HepG2 (cell line): Measurements from ENCODE around the gene SLC9A9. TPM values are rescaled to one million over a fixed set of nuclear protein-coding genes. Genes with fewer than 3 reads are reported as not detected.
"Not testable (repeated sequence)": the region's sequence is repeated elsewhere in the genome, so short reads cannot be mapped to it uniquely, and the experiment has no call there.

Source experiments
- ATAC-seq: fragments of 200-7000 bp; cut with Tn5 transposase; 3 replicates; pipeline ENCODE4 v1.9.1; 2020; ENCODE audit warnings: mild to moderate bottlenecking, moderate library complexity
- BruUV-seq: library from RNA; stranded (reverse); fragments of 400-500 nt; replicated peaks from 2 replicates; lab custom pipeline; 2021; lab: Mats Ljungman, UMichigan
- CTCF ChIA-PET: fragments of 300-600 bp; formaldehyde crosslinking; extraction: SDS; loops from one replicate; lab custom pipeline; 2021; ENCODE audit warnings: low total read pairs, inconsistent platforms, low intra/inter-chr PET ratio; lab: Yijun Ruan, JAX
- POLR2A ChIA-PET: fragments of 350-600 bp; sonication (Branson Sonifier 250); formaldehyde crosslinking; loops from one replicate; lab custom pipeline; 2020; ENCODE audit warnings: antibody characterized with exemption, inconsistent platforms; lab: Yijun Ruan, JAX
- DNase-seq: peaks from one replicate; pipeline ENCODE4 v3.0.0-alpha.2; 2015; ENCODE audit warnings: low spot score
- FAIRE-seq: peaks from 3 replicates; lab custom pipeline; 2011; peaks lifted over from hg19 to GRCh38; lab: Jason Lieb, UNC
- H2AFZ ChIP-seq: one replicate; pipeline ENCODE4 v1.6.1; 2011; ENCODE audit warnings: low read length, inconsistent platforms
- H3K27ac ChIP-seq: fragments of 300-600 bp; 3 replicates; pipeline ENCODE4 v1.8.0; 2011; ENCODE audit warnings: mixed run types, mild to moderate bottlenecking, mixed read lengths, low read length, inconsistent platforms; ENCODE audit not compliant: insufficient read depth; ENCODE audit errors: extremely low read length
- H3K27me3 ChIP-seq, 2 experiments: fragments of 200-600 bp in 1 of 2; 2 replicates in 1 of 2; 3 replicates in 1 of 2; pipeline versions ENCODE4 v1.6.0 to v1.8.0; 2011; ENCODE audit warnings: low read length in 2 of 2, mild to moderate bottlenecking in 2 of 2, moderate library complexity in 2 of 2, inconsistent platforms in 1 of 2; ENCODE audit not compliant: insufficient read depth in 2 of 2, control insufficient read depth in 1 of 2
- H3K36me3 ChIP-seq, 2 experiments: fragments of 200-600 bp in 1 of 2; replicated peaks in 1 of 2; 2 replicates in 1 of 2; 3 replicates in 1 of 2; pipeline versions ENCODE4 v1.5.1 to v1.8.0; 2011; ENCODE audit warnings: low read length in 2 of 2, inconsistent platforms in 1 of 2; ENCODE audit not compliant: insufficient read depth in 2 of 2, control insufficient read depth in 1 of 2
- H3K4me1 ChIP-seq: 2 replicates; pipeline ENCODE4 v1.5.1; 2012; ENCODE audit warnings: low read length, inconsistent platforms; ENCODE audit not compliant: insufficient read depth
- H3K4me2 ChIP-seq: 2 replicates; pipeline ENCODE4 v1.6.0; 2011; ENCODE audit warnings: low read depth, low read length, inconsistent platforms
- H3K4me3 ChIP-seq, 3 experiments: fragments of 200-600 bp in 1 of 3; sonication (generic), shearing (Covaris generic) in 1 of 3; replicated peaks in 1 of 3; 2 replicates each; pipeline ENCODE4 v1.5.1; 2011 to 2016; ENCODE audit warnings: low read length in 3 of 3, inconsistent platforms in 2 of 3, low read depth in 2 of 3, mild to moderate bottlenecking in 2 of 3, control low read depth in 1 of 3, mixed read lengths in 1 of 3; ENCODE audit not compliant: insufficient read depth in 1 of 3
- H3K79me2 ChIP-seq: one replicate; pipeline ENCODE4 v1.6.1; 2011; ENCODE audit warnings: low read length, inconsistent platforms; ENCODE audit not compliant: insufficient read depth
- H3K9ac ChIP-seq: 2 replicates; pipeline ENCODE4 v1.6.0; 2011; ENCODE audit warnings: mild to moderate bottlenecking, low read depth, low read length, inconsistent platforms; ENCODE audit not compliant: insufficient read depth
- H3K9me3 ChIP-seq: 2 replicates; pipeline ENCODE4 v1.5.1; 2012; ENCODE audit warnings: mild to moderate bottlenecking, low read length
- H4K20me1 ChIP-seq: 2 replicates; pipeline ENCODE4 v1.6.0; 2011; ENCODE audit warnings: inconsistent platforms, mild to moderate bottlenecking, low read length, moderate library complexity; ENCODE audit not compliant: insufficient read depth
- RAD51 ChIP-seq: fragments of 450-650 bp; IDR thresholded peaks from 2 replicates; pipeline ENCODE4 v1.6.1; 2016; ENCODE audit warnings: borderline replicate concordance
- USF2 ChIP-seq, 2 experiments: sonication (generic) in 1 of 2; formaldehyde crosslinking in 1 of 2; IDR thresholded peaks; 2 replicates each; pipeline versions ENCODE4 v1.5.1 to v1.6.1; 2011 to 2020; ENCODE audit warnings: borderline replicate concordance in 1 of 2, low read depth in 1 of 2, low read length in 1 of 2, mild to moderate bottlenecking in 1 of 2, missing genetic modification reagents in 1 of 2, moderate library complexity in 1 of 2
- ZNF333 ChIP-seq: sonication (generic); formaldehyde crosslinking; IDR thresholded peaks from 2 replicates; pipeline ENCODE4 v1.4.0; 2020; ENCODE audit warnings: mild to moderate bottlenecking, missing genetic modification reagents, borderline replicate concordance
- ZNF747 ChIP-seq: sonication (generic); formaldehyde crosslinking; IDR thresholded peaks from 2 replicates; pipeline ENCODE4 v1.8.1; 2023; ENCODE audit warnings: missing genetic modification reagents, mild to moderate bottlenecking, borderline replicate concordance
- ZNF781 ChIP-seq: sonication (generic); formaldehyde crosslinking; IDR thresholded peaks from 2 replicates; pipeline ENCODE4 v1.5.1; 2020; ENCODE audit warnings: borderline replicate concordance, mild to moderate bottlenecking, missing genetic modification reagents; ENCODE audit errors: not compliant biosample characterization
- WGBS: methylation state at CpG from one replicate; pipeline ENCODE4 v1.1.6; 2017; ENCODE audit warnings: low lambda C conversion rate; 5-methylcytosine and 5-hydroxymethylcytosine counted together
- in situ Hi-C: cut with HindIII; loops from 2 replicates; pipeline ENCODE4 v1.10.0; 2017; ENCODE audit warnings: low pct_unique_long_range_greater_than_20kb; ENCODE audit not compliant: extremely low pct_ligation_motif_present
- intact Hi-C: fragments of 100-400 bp; cut with micrococcal nuclease; formaldehyde crosslinking; loops from one replicate; pipeline ENCODE4 v1.10.0; 2022; ENCODE audit not compliant: unreplicated experiment
- polyA plus RNA-seq, 8 experiments: library from polyadenylated mRNA; depleted of rRNA in 3 of 8; stranded (reverse) in 7 of 8; unstranded in 1 of 8; fragments of >200 nt; fragmentation: Illumina TruSeq in 4 of 8; extraction: Trizol in 4 of 8; gene quantifications; 2 replicates each; pipeline versions ENCODE4 v1.2.1 to v1.2.3, GENCODE V29; 2011 to 2016; ENCODE audit warnings: low read depth in 4 of 8, missing spikeins in 1 of 8, mixed read lengths in 1 of 8; ENCODE audit not compliant: insufficient read depth in 1 of 8
- total RNA-seq, 5 experiments: library from RNA; depleted of rRNA; stranded (reverse); fragments of >200 nt; fragmentation: Illumina TruSeq; extraction: Trizol; gene quantifications; 2 replicates each; pipeline ENCODE4 v1.2.3, GENCODE V29; 2016; ENCODE audit warnings: low read depth in 1 of 5
- TF ChIP-seq, protein P1 (sequence below): sonication (generic); formaldehyde crosslinking; IDR thresholded peaks from 2 replicates; pipeline ENCODE4 v1.4.0; 2020; ENCODE audit warnings: low read depth, mild to moderate bottlenecking, missing genetic modification reagents

The SLC9A9 gene
- total and polyA plus RNA-seq, 2 of the 13 experiments (the other 11 are each of a cell fraction or from before 2014, with no cell fraction given) = not detected

DNA sequence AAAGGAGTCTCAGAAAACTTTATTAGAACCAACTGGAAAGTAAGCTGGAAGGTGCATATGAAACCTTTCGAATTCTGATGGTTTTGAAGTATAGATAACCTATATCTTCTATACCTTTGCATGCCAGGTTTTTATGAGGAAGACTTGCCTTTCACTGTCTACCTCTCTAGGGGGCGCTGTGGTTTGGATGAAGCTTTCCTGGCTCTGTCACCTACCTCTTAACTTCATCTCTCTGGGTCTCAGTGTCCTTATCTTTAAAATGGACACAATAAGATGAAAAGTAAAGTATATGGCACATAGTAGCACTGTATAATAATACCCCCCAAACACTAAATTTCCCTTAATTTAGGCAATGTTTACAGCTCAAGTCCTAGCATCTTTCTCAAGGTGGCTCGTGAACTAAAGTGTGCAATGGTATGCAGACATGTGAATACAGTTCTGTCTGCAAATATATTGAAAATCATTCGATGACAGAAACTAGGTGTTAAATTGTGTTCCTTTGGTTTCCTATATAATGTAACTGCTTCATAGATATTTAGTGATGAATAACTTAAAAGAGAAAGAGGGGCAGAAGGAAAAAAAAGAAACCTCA lies 414.4 kb downstream of the SLC9A9 start (continued):
- TF ChIP-seq ZNF333 (CRISPR knock-in tag) = no peak
- no peak for TF ChIP-seq ZNF747 (CRISPR knock-in tag)
- TF ChIP-seq, protein P1, sequence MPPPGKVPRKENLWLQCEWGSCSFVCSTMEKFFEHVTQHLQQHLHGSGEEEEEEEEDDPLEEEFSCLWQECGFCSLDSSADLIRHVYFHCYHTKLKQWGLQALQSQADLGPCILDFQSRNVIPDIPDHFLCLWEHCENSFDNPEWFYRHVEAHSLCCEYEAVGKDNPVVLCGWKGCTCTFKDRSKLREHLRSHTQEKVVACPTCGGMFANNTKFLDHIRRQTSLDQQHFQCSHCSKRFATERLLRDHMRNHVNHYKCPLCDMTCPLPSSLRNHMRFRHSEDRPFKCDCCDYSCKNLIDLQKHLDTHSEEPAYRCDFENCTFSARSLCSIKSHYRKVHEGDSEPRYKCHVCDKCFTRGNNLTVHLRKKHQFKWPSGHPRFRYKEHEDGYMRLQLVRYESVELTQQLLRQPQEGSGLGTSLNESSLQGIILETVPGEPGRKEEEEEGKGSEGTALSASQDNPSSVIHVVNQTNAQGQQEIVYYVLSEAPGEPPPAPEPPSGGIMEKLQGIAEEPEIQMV (CRISPR knock-in tag) = no peak

DNA sequence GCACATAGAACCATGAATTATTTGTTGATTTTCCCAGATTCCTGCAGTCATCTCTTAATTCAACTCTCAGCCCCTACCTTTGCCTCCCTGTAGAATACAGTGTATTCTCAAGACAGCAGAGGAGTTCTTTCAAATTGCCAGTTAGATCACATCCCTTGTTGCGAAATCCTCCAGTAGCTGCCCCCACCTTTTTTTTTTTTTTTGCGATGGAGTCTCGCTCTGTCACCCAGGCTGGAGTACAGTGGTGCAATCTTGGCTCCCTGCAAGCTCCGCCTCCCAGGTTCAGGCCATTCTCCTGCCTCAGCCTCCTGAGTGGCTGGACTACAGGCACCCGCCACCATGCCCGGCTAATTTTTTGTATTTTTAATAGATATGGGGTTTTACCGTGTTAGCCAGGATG lies 417.0 kb downstream of the SLC9A9 start:
- H3K27me3 ChIP-seq, ATAC-seq, POLR2A ChIA-PET, H3K27ac ChIP-seq, H4K20me1 ChIP-seq, H3K4me3 ChIP-seq, H3K36me3 ChIP-seq, H3K9ac ChIP-seq, H3K4me2 ChIP-seq, in situ Hi-C loops, BruUV-seq, intact Hi-C loops, H3K79me2 ChIP-seq, FAIRE-seq, CTCF ChIA-PET, DNase-seq, H2AFZ ChIP-seq, H3K9me3 ChIP-seq, H3K4me1 ChIP-seq: not testable (repeated sequence)
- 50% methylated on average over 7 of the region's 7 CpGs for WGBS

- Histone ChIP-seq H3K9me3 (no peaks in the 10 kb centered on the region), H3K9ac (no peak overlapping the region), H2AFZ (no peak overlapping the region), H3K4me2 (no peak overlapping the region), H3K79me2 (no peaks in the 10 kb centered on the region), H3K36me3 (no peaks in the 10 kb centered on the region), H3K27me3 (no peaks in the 10 kb centered on the region), H4K20me1 (no peaks in the 10 kb centered on the region), H3K4me3 (no peak overlapping the region), H3K27ac (no peak overlapping the region), H3K4me1 (no peaks in the 10 kb centered on the region)
- in situ Hi-C loops (no loop called here), intact Hi-C loops (no loop called here)
- ChIA-PET CTCF (no interaction called here), POLR2A (no interaction called here)
- no TSS peak for BruUV-seq
- no peak for ATAC-seq
- no peak for FAIRE-seq
- no CpG with 5 or more reads among the region's 1 CpG for WGBS
- TF ChIP-seq ZNF781 (CRISPR knock-in tag) = no peak
- peak; percentile 87 for TF ChIP-seq RAD51
- peak; percentile 62 for TF ChIP-seq USF2 (IDR thresholded peaks at IDR 0.05; ENCODE audit: low read depth, low read length)
- TF ChIP-seq USF2 (CRISPR knock-in tag; IDR thresholded peaks at IDR 0.05; ENCODE audit: borderline replicate concordance) = no peak
- DNase-seq = no peak
These were observed 417.7 kb downstream of the SLC9A9 start for GRCh38 chr3:143430568-143430967.
